ENCODE measurements around the gene PEDS1. TPM values are rescaled to one million over a fixed set of nuclear protein-coding genes. Genes with fewer than 3 reads are reported as not detected.

PEDS1 gene
- total and polyA plus RNA-seq, 2 of the 13 experiments (the other 11 are each of a cell fraction or from before 2014, with no cell fraction given) = 30.5 to 93.9 TPM

DNA sequence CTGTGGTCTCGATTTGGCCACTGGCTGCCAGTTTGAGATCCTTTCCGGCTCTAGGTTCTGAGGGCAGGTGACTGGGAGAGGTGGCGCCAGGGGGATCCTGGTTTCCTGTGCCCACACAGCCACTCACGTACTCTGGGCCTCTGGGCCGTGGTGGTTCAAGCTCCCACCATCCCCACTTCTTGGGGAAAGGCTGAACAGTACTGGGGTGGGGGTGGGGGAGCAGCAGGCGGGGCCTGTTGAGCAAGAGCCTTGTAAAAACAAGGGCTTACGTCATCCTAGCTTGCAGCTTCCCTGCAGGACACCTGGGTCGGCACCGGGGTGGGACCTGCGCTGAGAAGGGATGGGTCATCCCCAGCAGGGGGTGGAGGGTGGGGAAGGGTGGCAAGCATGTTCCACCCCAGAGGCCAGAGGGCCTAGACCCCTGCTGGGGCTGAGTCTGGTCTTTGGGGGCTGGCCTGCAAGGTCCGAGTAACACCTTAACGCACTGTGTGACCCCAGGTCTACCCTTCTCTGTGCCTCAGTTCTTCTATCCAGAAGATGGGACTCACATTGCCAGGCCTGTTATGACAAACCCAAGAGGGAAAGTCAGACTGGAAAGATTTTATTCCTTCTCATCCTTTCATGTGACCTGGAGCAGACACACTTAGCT lies 34.0 kb upstream of the PEDS1 start (continued):
- TF ChIP-seq SALL2 (CRISPR knock-in tag; IDR thresholded peaks at IDR 0.05) (no peak), ZNF282 (IDR thresholded peaks at IDR 0.05; ENCODE audit: partially characterized antibody) (no peak), ZNF333 (CRISPR knock-in tag; IDR thresholded peaks at IDR 0.05; ENCODE audit: borderline replicate concordance) (no peak), ZNF605 (CRISPR knock-in tag; IDR thresholded peaks at IDR 0.05) (peak; percentile 85), PHB2 (IDR thresholded peaks at IDR 0.05; ENCODE audit: partially characterized antibody) (no peak), XRCC5 (optimal IDR thresholded peaks at IDR 0.05; ENCODE audit: low read length) (no peak), MTF1 (CRISPR knock-in tag; IDR thresholded peaks at IDR 0.05) (no peak), CENPT (CRISPR knock-in tag; IDR thresholded peaks at IDR 0.05; ENCODE audit: low read depth) (no peak), RFXANK (CRISPR knock-in tag; IDR thresholded peaks at IDR 0.05) (no peak), ZEB1 (IDR thresholded peaks at IDR 0.05; ENCODE audit: insufficient replicate concordance, low read depth) (no peak), SCMH1 (CRISPR knock-in tag; IDR thresholded peaks at IDR 0.05; ENCODE audit: borderline replicate concordance) (no peak), POLR2AphosphoS5 (IDR thresholded peaks at IDR 0.05; ENCODE audit: low read depth, low read length) (peak; percentile 66), MZF1 (CRISPR knock-in tag; IDR thresholded peaks at IDR 0.05; ENCODE audit: borderline replicate concordance) (peak; percentile 64; the same call in 1 of the 2 replicates), SSRP1 (CRISPR knock-in tag; IDR thresholded peaks at IDR 0.05) (no peak), RNF2 (conservative IDR thresholded peaks at IDR 0.05; ENCODE audit: low read depth) (no peak), ZNF800 (CRISPR knock-in tag; IDR thresholded peaks at IDR 0.05) (0 out of 2 replicates have a peak, but pooled peaks have one; percentile 22)
- TF ChIP-seq, protein P1, sequence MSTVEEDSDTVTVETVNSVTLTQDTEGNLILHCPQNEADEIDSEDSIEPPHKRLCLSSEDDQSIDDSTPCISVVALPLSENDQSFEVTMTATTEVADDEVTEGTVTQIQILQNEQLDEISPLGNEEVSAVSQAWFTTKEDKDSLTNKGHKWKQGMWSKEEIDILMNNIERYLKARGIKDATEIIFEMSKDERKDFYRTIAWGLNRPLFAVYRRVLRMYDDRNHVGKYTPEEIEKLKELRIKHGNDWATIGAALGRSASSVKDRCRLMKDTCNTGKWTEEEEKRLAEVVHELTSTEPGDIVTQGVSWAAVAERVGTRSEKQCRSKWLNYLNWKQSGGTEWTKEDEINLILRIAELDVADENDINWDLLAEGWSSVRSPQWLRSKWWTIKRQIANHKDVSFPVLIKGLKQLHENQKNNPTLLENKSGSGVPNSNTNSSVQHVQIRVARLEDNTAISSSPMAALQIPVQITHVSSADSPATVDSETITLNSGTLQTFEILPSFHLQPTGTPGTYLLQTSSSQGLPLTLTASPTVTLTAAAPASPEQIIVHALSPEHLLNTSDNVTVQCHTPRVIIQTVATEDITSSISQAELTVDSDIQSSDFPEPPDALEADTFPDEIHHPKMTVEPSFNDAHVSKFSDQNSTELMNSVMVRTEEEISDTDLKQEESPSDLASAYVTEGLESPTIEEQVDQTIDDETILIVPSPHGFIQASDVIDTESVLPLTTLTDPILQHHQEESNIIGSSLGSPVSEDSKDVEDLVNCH (CRISPR knock-in tag; IDR thresholded peaks at IDR 0.05) = no peak
- TF ChIP-seq, protein P2, sequence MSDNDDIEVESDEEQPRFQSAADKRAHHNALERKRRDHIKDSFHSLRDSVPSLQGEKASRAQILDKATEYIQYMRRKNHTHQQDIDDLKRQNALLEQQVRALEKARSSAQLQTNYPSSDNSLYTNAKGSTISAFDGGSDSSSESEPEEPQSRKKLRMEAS (IDR thresholded peaks at IDR 0.05) = no peak; the same call in 1 of the 2 replicates
- TF ChIP-seq, protein P3, sequence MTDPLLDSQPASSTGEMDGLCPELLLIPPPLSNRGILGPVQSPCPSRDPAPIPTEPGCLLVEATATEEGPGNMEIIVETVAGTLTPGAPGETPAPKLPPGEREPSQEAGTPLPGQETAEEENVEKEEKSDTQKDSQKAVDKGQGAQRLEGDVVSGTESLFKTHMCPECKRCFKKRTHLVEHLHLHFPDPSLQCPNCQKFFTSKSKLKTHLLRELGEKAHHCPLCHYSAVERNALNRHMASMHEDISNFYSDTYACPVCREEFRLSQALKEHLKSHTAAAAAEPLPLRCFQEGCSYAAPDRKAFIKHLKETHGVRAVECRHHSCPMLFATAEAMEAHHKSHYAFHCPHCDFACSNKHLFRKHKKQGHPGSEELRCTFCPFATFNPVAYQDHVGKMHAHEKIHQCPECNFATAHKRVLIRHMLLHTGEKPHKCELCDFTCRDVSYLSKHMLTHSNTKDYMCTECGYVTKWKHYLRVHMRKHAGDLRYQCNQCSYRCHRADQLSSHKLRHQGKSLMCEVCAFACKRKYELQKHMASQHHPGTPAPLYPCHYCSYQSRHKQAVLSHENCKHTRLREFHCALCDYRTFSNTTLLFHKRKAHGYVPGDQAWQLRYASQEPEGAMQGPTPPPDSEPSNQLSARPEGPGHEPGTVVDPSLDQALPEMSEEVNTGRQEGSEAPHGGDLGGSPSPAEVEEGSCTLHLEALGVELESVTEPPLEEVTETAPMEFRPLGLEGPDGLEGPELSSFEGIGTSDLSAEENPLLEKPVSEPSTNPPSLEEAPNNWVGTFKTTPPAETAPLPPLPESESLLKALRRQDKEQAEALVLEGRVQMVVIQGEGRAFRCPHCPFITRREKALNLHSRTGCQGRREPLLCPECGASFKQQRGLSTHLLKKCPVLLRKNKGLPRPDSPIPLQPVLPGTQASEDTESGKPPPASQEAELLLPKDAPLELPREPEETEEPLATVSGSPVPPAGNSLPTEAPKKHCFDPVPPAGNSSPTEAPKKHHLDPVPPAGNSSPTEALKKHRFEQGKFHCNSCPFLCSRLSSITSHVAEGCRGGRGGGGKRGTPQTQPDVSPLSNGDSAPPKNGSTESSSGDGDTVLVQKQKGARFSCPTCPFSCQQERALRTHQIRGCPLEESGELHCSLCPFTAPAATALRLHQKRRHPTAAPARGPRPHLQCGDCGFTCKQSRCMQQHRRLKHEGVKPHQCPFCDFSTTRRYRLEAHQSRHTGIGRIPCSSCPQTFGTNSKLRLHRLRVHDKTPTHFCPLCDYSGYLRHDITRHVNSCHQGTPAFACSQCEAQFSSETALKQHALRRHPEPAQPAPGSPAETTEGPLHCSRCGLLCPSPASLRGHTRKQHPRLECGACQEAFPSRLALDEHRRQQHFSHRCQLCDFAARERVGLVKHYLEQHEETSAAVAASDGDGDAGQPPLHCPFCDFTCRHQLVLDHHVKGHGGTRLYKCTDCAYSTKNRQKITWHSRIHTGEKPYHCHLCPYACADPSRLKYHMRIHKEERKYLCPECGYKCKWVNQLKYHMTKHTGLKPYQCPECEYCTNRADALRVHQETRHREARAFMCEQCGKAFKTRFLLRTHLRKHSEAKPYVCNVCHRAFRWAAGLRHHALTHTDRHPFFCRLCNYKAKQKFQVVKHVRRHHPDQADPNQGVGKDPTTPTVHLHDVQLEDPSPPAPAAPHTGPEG (CRISPR knock-in tag; IDR thresholded peaks at IDR 0.05) = no peak
- TF ChIP-seq, protein P4, sequence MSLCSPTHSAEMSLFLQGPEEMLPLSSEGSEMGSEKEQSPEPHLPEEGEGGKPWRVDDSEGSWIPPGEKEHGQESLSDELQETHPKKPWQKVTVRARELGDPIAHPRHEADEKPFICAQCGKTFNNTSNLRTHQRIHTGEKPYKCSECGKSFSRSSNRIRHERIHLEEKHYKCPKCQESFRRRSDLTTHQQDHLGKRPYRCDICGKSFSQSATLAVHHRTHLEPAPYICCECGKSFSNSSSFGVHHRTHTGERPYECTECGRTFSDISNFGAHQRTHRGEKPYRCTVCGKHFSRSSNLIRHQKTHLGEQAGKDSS (CRISPR knock-in tag; IDR thresholded peaks at IDR 0.05; ENCODE audit: borderline replicate concordance, low read depth) = peak; percentile 14; the same call in 1 of the 2 replicates

Data from HepG2 (cell line).